ENCODE results near the gene AFF1. TPM values are rescaled to one million over a fixed set of nuclear protein-coding genes. Genes with fewer than 3 reads are reported as not detected.

The AFF1 gene
- total RNA-seq, 3 donors from 2014 or later: 67.2 to 80.5 (median 70.5) TPM

GRCh38 chr4:87126056-87126455 is 191.2 kb downstream of the AFF1 start:
- no peaks in the 10 kb centered on the region for H3K27me3 ChIP-seq
- H3K4me1 ChIP-seq: peaks cover 0 to 7% of the 10 kb centered on the region in 2 donors
- intact Hi-C loops (cut with DNase I; ENCODE audit: low total_unique reads): no loop called here
- H3K4me3 ChIP-seq: no peak overlapping the region
- peaks cover 8% of the 10 kb centered on the region for H3K36me3 ChIP-seq
- no peak overlapping the region for H3K27ac ChIP-seq
- DNase-seq (ENCODE audit: low spot score in 2 of 2): no peak
- no peaks in the 10 kb centered on the region for H3K9me3 ChIP-seq
- no peak for TF ChIP-seq CTCF (IDR thresholded peaks at IDR 0.05)
- no peak for TF ChIP-seq POLR2AphosphoS5 (IDR thresholded peaks at IDR 0.05)
- no peak for TF ChIP-seq POLR2A (IDR thresholded peaks at IDR 0.05)

- Histone ChIP-seq H3K9me3 (no peaks in the 10 kb centered on the region), H3K4me3 (no peak overlapping the region), H3K4me1 (no peaks in the 10 kb centered on the region), H3K27ac (no peak overlapping the region), H3K27me3 (no peaks in the 10 kb centered on the region), H3K36me3 (peaks cover 8% of the 10 kb centered on the region)
- TF ChIP-seq CTCF (IDR thresholded peaks at IDR 0.05) (no peak), POLR2AphosphoS5 (IDR thresholded peaks at IDR 0.05) (no peak), POLR2A (IDR thresholded peaks at IDR 0.05) (no peak)
- no peak for DNase-seq (ENCODE audit: low spot score in 2 of 2)
- intact Hi-C loops (cut with DNase I; ENCODE audit: low total_unique reads): no loop called here
Observed at GRCh38 chr4:87128006-87128705, 193.3 kb downstream of the AFF1 start.

- Histone ChIP-seq H3K9me3 (no peaks in the 10 kb centered on the region), H3K36me3 (peaks cover 8% of the 10 kb centered on the region), H3K4me3 (no peak overlapping the region), H3K4me1 (no peaks in the 10 kb centered on the region), H3K27ac (no peak overlapping the region), H3K27me3 (no peaks in the 10 kb centered on the region)
- intact Hi-C loops (cut with DNase I; ENCODE audit: low total_unique reads): no loop called here
- no peak for DNase-seq (ENCODE audit: low spot score in 2 of 2)
- no peak for TF ChIP-seq POLR2AphosphoS5 (IDR thresholded peaks at IDR 0.05)
Observed at GRCh38 chr4:87129681-87130080, 194.9 kb downstream of the AFF1 start.

- H3K4me1 ChIP-seq: no peaks in the 10 kb centered on the region
- DNase-seq (ENCODE audit: low spot score in 2 of 2): no peak
- no peaks in the 10 kb centered on the region for H3K27me3 ChIP-seq
- TF ChIP-seq CTCF (IDR thresholded peaks at IDR 0.05): no peak
- no peak for TF ChIP-seq POLR2AphosphoS5 (IDR thresholded peaks at IDR 0.05)
- no peak for TF ChIP-seq POLR2A (IDR thresholded peaks at IDR 0.05)
- H3K27ac ChIP-seq: no peak overlapping the region
- intact Hi-C loops (cut with DNase I; ENCODE audit: low total_unique reads): no loop called here
- H3K9me3 ChIP-seq: no peaks in the 10 kb centered on the region
- no peak overlapping the region for H3K4me3 ChIP-seq
- peaks cover 7% of the 10 kb centered on the region for H3K36me3 ChIP-seq
Observed at GRCh38 chr4:87130985-87131703, 196.3 kb downstream of the AFF1 start.

GRCh38 chr4:87132035-87132434 is 197.2 kb downstream of the AFF1 start:
- Histone ChIP-seq H3K9me3 (no peaks in the 10 kb centered on the region), H3K27me3 (no peaks in the 10 kb centered on the region), H3K4me1 (no peaks in the 10 kb centered on the region), H3K27ac (no peak overlapping the region), H3K36me3 (no peaks in the 10 kb centered on the region), H3K4me3 (no peak overlapping the region)
- intact Hi-C loops (cut with DNase I; ENCODE audit: low total_unique reads): no loop called here
- no peak for DNase-seq (ENCODE audit: low spot score in 2 of 2)
- no peak for TF ChIP-seq POLR2AphosphoS5 (IDR thresholded peaks at IDR 0.05)
- TF ChIP-seq POLR2A (IDR thresholded peaks at IDR 0.05): no peak
- TF ChIP-seq CTCF (IDR thresholded peaks at IDR 0.05): no peak
